A673 (cell line): Measurements from ENCODE around the gene SLC2A4RG. TPM values are rescaled to one million over a fixed set of nuclear protein-coding genes. Genes with fewer than 3 reads are reported as not detected.

Source experiments
- BruUV-seq: library from RNA; stranded (reverse); fragments of 400-500 nt; replicated peaks from 2 replicates; lab custom pipeline; 2021; lab: Mats Ljungman, UMichigan
- CTCF ChIA-PET: fragments of 300-600 bp; sonication (Branson Sonifier 250); formaldehyde crosslinking; loops from one replicate; lab custom pipeline; 2022; ENCODE audit warnings: antibody characterized with exemption; lab: Charles Lee
- POLR2A ChIA-PET: fragments of 300-600 bp; sonication (Branson Sonifier 250); formaldehyde crosslinking; loops from one replicate; lab custom pipeline; 2022; ENCODE audit warnings: antibody characterized with exemption; ENCODE audit not compliant: low non-redundant PET; lab: Charles Lee
- DNase-seq: peaks from one replicate; pipeline ENCODE4 v3.0.0-alpha.2; 2015; ENCODE audit warnings: low spot score
- H3K27ac ChIP-seq: fragments of 200-600 bp; sonication (generic); 2 replicates; pipeline ENCODE4 v1.5.1; 2016; ENCODE audit warnings: mixed run types, low read depth, mild to moderate bottlenecking, mixed read lengths, antibody characterized with exemption, low read length; ENCODE audit not compliant: poor library complexity, severe bottlenecking
- H3K27me3 ChIP-seq: fragments of 200-600 bp; sonication (generic); replicated peaks from 2 replicates; pipeline ENCODE4 v1.6.1; 2017; ENCODE audit warnings: mixed run types, low read depth, mild to moderate bottlenecking, mixed read lengths, antibody characterized with exemption, low read length; ENCODE audit not compliant: insufficient read depth, poor library complexity
- H3K36me3 ChIP-seq: fragments of 200-600 bp; sonication (generic); 2 replicates; pipeline ENCODE4 v1.6.1; 2016; ENCODE audit warnings: mixed run types, mild to moderate bottlenecking, mixed read lengths, antibody characterized with exemption, low read length; ENCODE audit not compliant: insufficient read depth, poor library complexity, severe bottlenecking
- H3K4me1 ChIP-seq: fragments of 200-600 bp; sonication (generic); 2 replicates; pipeline ENCODE4 v1.6.1; 2017; ENCODE audit warnings: mixed run types, mild to moderate bottlenecking, mixed read lengths, antibody characterized with exemption, low read length; ENCODE audit not compliant: insufficient read depth, poor library complexity, severe bottlenecking
- H3K4me3 ChIP-seq: fragments of 200-600 bp; sonication (generic); 2 replicates; pipeline ENCODE4 v1.5.1; 2016; ENCODE audit warnings: low read depth, mixed run types, mild to moderate bottlenecking, mixed read lengths, low read length; ENCODE audit not compliant: poor library complexity, severe bottlenecking
- H3K9me3 ChIP-seq: fragments of 200-600 bp; sonication (generic); 2 replicates; pipeline ENCODE4 v1.6.1; 2016; ENCODE audit warnings: mixed run types, low read depth, mild to moderate bottlenecking, mixed read lengths, antibody characterized with exemption, low read length; ENCODE audit not compliant: poor library complexity, severe bottlenecking
- CTCF ChIP-seq: fragments of 300-800, 200-600 bp; sonication (generic); conservative IDR thresholded peaks from 2 replicates; pipeline ENCODE4 v1.5.1; 2017; ENCODE audit warnings: low read depth, mild to moderate bottlenecking, antibody characterized with exemption, low read length, moderate library complexity, mixed read lengths
- EZH2 ChIP-seq: fragments of 200-600 bp; sonication (generic); IDR thresholded peaks from 2 replicates; pipeline ENCODE4 v1.6.1; 2017; ENCODE audit warnings: borderline replicate concordance, low read depth, mild to moderate bottlenecking, mixed read lengths, antibody characterized with exemption, low read length; ENCODE audit not compliant: poor library complexity, severe bottlenecking
- intact Hi-C: fragments of 100-400 bp; cut with micrococcal nuclease; formaldehyde crosslinking; loops from one replicate; pipeline ENCODE4 v1.10.0; 2022; ENCODE audit not compliant: unreplicated experiment
- total RNA-seq: library from RNA; stranded (reverse); gene quantifications from 2 replicates; pipeline ENCODE4 v1.2.3, GENCODE V29; 2021

SLC2A4RG gene
- total RNA-seq, 1 experiment from 2014 or later = 45.8 TPM

- no peaks in the 10 kb centered on the region for H3K4me1 ChIP-seq
- intact Hi-C loops = no loop called here
- no peak overlapping the region for H3K27ac ChIP-seq
- no TSS peak for BruUV-seq
- ChIA-PET POLR2A (no interaction called here), CTCF (no interaction called here)
- H3K36me3 ChIP-seq = peaks cover 10% of the 10 kb centered on the region
- DNase-seq = no peak
- H3K4me3 ChIP-seq = no peak overlapping the region
- no peak for TF ChIP-seq EZH2
- TF ChIP-seq CTCF = no peak
- no peaks in the 10 kb centered on the region for H3K9me3 ChIP-seq
- H3K27me3 ChIP-seq = no peaks in the 10 kb centered on the region
These were observed 46.4 kb upstream of the SLC2A4RG start for GRCh38 chr20:63693083-63693732.

GRCh38 chr20:63693733-63694583, 45.6 kb upstream of the SLC2A4RG start:
- CTCF ChIA-PET = no interaction called here

More at GRCh38 chr20:63693733-63694583, 45.6 kb upstream of the SLC2A4RG start:
- TF ChIP-seq EZH2 = no peak
- TF ChIP-seq CTCF = no peak
- intact Hi-C loops = no loop called here
- POLR2A ChIA-PET = no interaction called here
- H3K36me3 ChIP-seq = peaks cover 10% of the 10 kb centered on the region
- BruUV-seq = no TSS peak
- H3K9me3 ChIP-seq = no peaks in the 10 kb centered on the region
- no peak for DNase-seq
- H3K4me1 ChIP-seq = peaks cover 7% of the 10 kb centered on the region
- H3K27ac ChIP-seq = no peak overlapping the region
- H3K4me3 ChIP-seq = no peak overlapping the region
- H3K27me3 ChIP-seq = no peaks in the 10 kb centered on the region
